GM12875 (cell line): ENCODE results near the gene INVS.

Experiments
- H3K4me3 ChIP-seq: one replicate; pipeline ENCODE4 v1.5.1; 2011; ENCODE audit warnings: low read depth, low read length, control low read depth
- CTCF ChIP-seq: IDR thresholded peaks from 2 replicates; pipeline ENCODE4 v1.5.1; 2011; ENCODE audit warnings: low read depth, mild to moderate bottlenecking, control low read depth, inconsistent platforms, low read length, moderate library complexity, borderline replicate concordance; ENCODE audit not compliant: insufficient read depth

The INVS gene

GRCh38 chr9:100290714-100291113 lies 191.7 kb downstream of the INVS start:
- TF ChIP-seq CTCF = no peak
- no peak overlapping the region for H3K4me3 ChIP-seq

- H3K4me3 ChIP-seq = no peak overlapping the region
- no peak for TF ChIP-seq CTCF
Measured at GRCh38 chr9:100292414-100292813, 193.4 kb downstream of the INVS start.

DNA sequence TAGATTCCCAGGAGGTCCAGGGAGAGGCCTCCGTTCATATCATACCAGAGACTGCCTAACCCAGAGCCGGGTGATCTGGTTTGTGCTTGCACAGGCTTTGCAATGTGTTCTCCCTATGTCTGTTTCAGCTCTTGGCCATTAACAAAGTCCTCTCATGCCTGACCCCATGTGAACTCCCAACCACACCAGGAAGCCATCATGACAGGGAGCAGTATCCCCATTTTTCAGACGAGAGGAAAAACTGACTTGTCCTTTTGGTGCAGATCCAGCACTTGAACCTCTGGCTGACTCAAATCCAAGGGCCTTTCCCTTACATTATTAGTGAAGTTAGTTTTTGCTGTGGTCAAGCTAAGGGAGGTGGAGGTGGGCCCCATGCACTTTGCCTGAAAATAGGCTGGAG lies 195.3 kb downstream of the INVS start:
- no peak for TF ChIP-seq CTCF
- no peak overlapping the region for H3K4me3 ChIP-seq

GRCh38 chr9:100294806-100295205 lies 195.8 kb downstream of the INVS start:
- H3K4me3 ChIP-seq = no peak overlapping the region
- no peak for TF ChIP-seq CTCF

DNA sequence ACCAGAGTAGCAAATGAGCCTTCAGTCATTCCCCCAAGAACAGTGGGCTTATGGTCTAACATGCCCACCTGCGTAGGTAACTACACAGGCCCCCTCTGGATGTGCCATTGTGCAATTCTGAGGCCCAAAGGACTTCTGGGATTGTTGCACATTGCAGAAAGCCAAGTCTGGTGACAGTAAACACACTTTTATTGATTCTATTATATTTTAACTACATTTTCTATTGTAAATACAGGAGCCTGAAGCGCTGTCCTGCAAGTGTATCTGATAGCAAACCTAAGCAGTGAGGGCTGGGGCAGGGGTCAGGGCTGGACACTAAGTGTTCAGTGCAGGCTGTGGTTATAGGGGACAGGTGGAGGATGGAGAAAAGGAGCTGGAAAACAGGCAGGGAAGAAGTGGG lies 196.2 kb downstream of the INVS start:
- TF ChIP-seq CTCF = no peak
- no peak overlapping the region for H3K4me3 ChIP-seq

DNA sequence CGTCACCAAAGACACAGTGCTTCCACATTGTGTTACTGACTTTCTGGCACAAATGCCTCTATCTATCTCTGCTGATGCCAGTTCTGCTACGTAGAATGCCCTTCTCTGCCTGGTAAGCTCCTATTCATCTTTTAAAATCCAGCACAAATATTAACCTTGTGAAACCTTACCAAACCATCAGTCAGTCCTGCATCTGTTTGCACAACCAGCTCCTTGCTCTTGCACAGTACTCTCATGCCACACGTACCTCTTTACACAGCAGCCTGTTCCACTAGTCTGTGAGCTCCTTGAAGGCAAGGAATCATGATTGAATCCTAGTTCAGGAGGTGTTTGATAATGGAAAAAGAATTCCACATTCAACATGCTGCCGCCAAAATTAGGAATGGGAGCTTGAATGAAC lies 197.4 kb downstream of the INVS start:
- no peak overlapping the region for H3K4me3 ChIP-seq
- TF ChIP-seq CTCF = no peak

DNA sequence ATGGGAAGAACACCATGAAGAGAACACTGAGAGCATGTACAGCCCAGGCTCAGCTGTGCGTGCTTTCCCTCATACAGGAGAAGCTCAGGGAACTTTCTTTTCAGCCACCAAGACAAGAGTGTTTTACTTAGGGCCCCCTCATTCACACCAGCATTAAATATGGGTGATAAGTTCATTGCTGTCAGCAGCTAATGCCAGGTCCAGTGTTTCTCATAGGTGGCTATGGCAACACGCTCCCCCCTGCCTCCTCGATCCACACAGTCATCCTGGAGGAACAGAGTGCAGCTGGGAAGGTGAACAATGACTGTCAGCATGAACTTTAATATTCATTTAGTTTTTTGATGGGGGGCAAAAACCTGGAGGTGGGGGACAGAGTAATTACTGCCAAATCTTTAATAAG lies 199.3 kb downstream of the INVS start:
- TF ChIP-seq CTCF = no peak

GRCh38 chr9:100303747-100304146 lies 204.7 kb downstream of the INVS start:
- no peak for TF ChIP-seq CTCF
- H3K4me3 ChIP-seq = no peak overlapping the region

More for the DNA sequence above, 199.3 kb downstream of the INVS start:
- H3K4me3 ChIP-seq = no peak overlapping the region
